GM19025 (cell line): ENCODE measurements around the gene TXNL4A.

ENCODE experiments used
- ATAC-seq: cut with Tn5 transposase; IDR thresholded peaks from one replicate; pipeline ENCODE4 v1.9.1; 2021; ENCODE audit warnings: mild to moderate bottlenecking, low read depth, moderate library complexity; ENCODE audit not compliant: unreplicated experiment

The TXNL4A gene

GRCh38 chr18:79921984-79922965, 66.1 kb downstream of the TXNL4A start:
- ATAC-seq: no peak
